ENCODE data around the gene SOX5.

DNA sequence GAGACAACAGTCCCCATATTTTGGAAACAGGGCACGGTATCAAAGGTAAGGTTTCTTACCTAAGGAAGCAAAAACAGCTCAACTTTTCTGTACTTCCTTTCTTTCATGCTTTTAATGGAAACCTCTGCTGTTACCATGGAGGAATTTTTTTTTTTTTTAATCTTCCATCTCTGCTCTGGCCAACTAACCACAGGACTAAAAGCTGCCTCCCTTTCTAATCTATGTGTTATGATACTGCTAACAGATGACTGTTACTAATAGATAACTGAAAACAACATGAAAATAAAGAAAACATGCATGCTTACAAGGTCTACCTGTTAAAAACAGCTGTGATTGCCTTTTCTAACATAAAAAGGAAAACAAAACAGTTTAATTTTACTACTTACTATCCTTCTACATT, 168.4 kb downstream of the SOX5 start:
- TF ChIP-seq, protein P1, sequence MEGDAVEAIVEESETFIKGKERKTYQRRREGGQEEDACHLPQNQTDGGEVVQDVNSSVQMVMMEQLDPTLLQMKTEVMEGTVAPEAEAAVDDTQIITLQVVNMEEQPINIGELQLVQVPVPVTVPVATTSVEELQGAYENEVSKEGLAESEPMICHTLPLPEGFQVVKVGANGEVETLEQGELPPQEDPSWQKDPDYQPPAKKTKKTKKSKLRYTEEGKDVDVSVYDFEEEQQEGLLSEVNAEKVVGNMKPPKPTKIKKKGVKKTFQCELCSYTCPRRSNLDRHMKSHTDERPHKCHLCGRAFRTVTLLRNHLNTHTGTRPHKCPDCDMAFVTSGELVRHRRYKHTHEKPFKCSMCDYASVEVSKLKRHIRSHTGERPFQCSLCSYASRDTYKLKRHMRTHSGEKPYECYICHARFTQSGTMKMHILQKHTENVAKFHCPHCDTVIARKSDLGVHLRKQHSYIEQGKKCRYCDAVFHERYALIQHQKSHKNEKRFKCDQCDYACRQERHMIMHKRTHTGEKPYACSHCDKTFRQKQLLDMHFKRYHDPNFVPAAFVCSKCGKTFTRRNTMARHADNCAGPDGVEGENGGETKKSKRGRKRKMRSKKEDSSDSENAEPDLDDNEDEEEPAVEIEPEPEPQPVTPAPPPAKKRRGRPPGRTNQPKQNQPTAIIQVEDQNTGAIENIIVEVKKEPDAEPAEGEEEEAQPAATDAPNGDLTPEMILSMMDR (IDR thresholded peaks at IDR 0.05): no peak
- TF ChIP-seq RFX5 (IDR thresholded peaks at IDR 0.05; ENCODE audit: low read length): no peak
- TF ChIP-seq, protein P2, sequence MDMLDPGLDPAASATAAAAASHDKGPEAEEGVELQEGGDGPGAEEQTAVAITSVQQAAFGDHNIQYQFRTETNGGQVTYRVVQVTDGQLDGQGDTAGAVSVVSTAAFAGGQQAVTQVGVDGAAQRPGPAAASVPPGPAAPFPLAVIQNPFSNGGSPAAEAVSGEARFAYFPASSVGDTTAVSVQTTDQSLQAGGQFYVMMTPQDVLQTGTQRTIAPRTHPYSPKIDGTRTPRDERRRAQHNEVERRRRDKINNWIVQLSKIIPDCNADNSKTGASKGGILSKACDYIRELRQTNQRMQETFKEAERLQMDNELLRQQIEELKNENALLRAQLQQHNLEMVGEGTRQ (IDR thresholded peaks at IDR 0.05; ENCODE audit: borderline replicate concordance, low read depth, low read length): no peak
- no peak for TF ChIP-seq TCF12 (IDR thresholded peaks at IDR 0.05)
- no peak for TF ChIP-seq FOXM1 (IDR thresholded peaks at IDR 0.05; ENCODE audit: low read depth)
- TF ChIP-seq TAF1 (IDR thresholded peaks at IDR 0.05; ENCODE audit: borderline replicate concordance, low read depth, low read length): no peak
- no peak for TF ChIP-seq POLR2AphosphoS5 (IDR thresholded peaks at IDR 0.05; ENCODE audit: low read depth, low read length)
- no peak for TF ChIP-seq YY1 (IDR thresholded peaks at IDR 0.05; ENCODE audit: low read depth)
- TF ChIP-seq FOXJ3 (CRISPR knock-in tag; IDR thresholded peaks at IDR 0.05): no peak

All from SK-N-SH (cell line).